Sigmoid colon (tissue), 7 donors: ENCODE results near the gene HNRNPD. TPM values are rescaled to one million over a fixed set of nuclear protein-coding genes. Genes with fewer than 3 reads are reported as not detected.

ENCODE experiments used
- DNase-seq: peaks from one replicate; pipeline ENCODE4 v3.0.0-alpha.2; 2019
- H3K27ac ChIP-seq, 4 donors: fragments of 200-600 bp; sonication (generic); one replicate each; pipeline ENCODE4 v1.5.1; 2016 to 2019; ENCODE audit warnings: mild to moderate bottlenecking in 1 of 4
- H3K27me3 ChIP-seq, 3 donors: fragments of 200-600 bp; sonication (generic); one replicate each; pipeline ENCODE4 v1.5.1; 2019; ENCODE audit warnings: mild to moderate bottlenecking in 1 of 3
- H3K36me3 ChIP-seq, 4 donors: fragments of 200-600 bp; sonication (generic); one replicate each; pipeline ENCODE4 v1.5.1; 2016 to 2019
- H3K4me1 ChIP-seq, 4 donors: fragments of 200-600 bp; sonication (generic); one replicate each; pipeline ENCODE4 v1.5.1; 2017 to 2019
- H3K4me3 ChIP-seq, 4 donors: fragments of 200-600 bp; sonication (generic); one replicate each; pipeline ENCODE4 v1.5.1; 2017 to 2019; ENCODE audit warnings: mild to moderate bottlenecking in 2 of 4, moderate library complexity in 1 of 4
- H3K9me3 ChIP-seq, 4 donors: fragments of 200-600 bp in 3 of 4; sonication (generic) in 3 of 4; one replicate each; pipeline versions ENCODE4 v1.5.1 to v1.6.1; 2013 to 2019
- EP300 ChIP-seq, 4 donors: sonication (generic); formaldehyde crosslinking; IDR thresholded peaks; one replicate each; pipeline ENCODE4 v1.6.1; 2017; ENCODE audit warnings: antibody characterized with exemption in 4 of 4
- POLR2A ChIP-seq, 2 donors: fragments of 450-650 bp; IDR thresholded peaks; one replicate each; pipeline ENCODE4 v1.6.1; 2016; ENCODE audit warnings: antibody characterized with exemption in 2 of 2, mild to moderate bottlenecking in 2 of 2, moderate library complexity in 2 of 2
- POLR2AphosphoS5 ChIP-seq, 4 donors: sonication (generic); formaldehyde crosslinking; IDR thresholded peaks; one replicate each; pipeline ENCODE4 v1.6.1; 2017; ENCODE audit warnings: antibody characterized with exemption in 4 of 4
- WGBS, 2 donors: extraction: QIAGEN DNeasy Blood & Tissue Kit; methylation state at CpG; one replicate each; pipeline ENCODE4 v1.1.7; 2013; 5-methylcytosine and 5-hydroxymethylcytosine counted together
- intact Hi-C: fragments of 100-400 bp; cut with DNase I; formaldehyde crosslinking; loops from one replicate; pipeline ENCODE4 v1.15.1; 2023
- polyA plus RNA-seq, 3 donors: library from polyadenylated mRNA; stranded (reverse); fragments of 200-250 nt; gene quantifications; one replicate each; pipeline ENCODE4 v1.2.3, GENCODE V29; 2013
- total RNA-seq, 4 donors: library from RNA; depleted of rRNA; stranded (reverse); fragments of >200 nt; gene quantifications; one replicate each; pipeline ENCODE4 v1.1.0, GENCODE V29; 2016
- TF ChIP-seq, protein P1 (sequence below), 4 experiments: fragments of 450-650 bp in 3 of 4; fragments of 200-600 bp in 1 of 4; IDR thresholded peaks; one replicate each; pipeline ENCODE4 v1.5.1; 2016 to 2019; ENCODE audit warnings: antibody characterized with exemption in 4 of 4, mild to moderate bottlenecking in 3 of 4, moderate library complexity in 2 of 4
- donor health status: healthy with polysubstance abuse.
- donor health status: Bipolar disorder and iron deficiency.
- donor health status: healthy.

HNRNPD gene
- total and polyA plus RNA-seq, 7 donors, result 64.6 to 193 (median 80.9) TPM

GRCh38 chr4:82376109-82376508, 2.3 kb upstream of the HNRNPD start:
- intact Hi-C loops, result loop anchor here (10.0 kb wide), 3 partner anchors 419 to 1341 kb away; partner anchors contain the start of genes BMP3, HELQ, MRPS18C and SCD5
- Histone ChIP-seq H3K27me3 (no peaks in the 10 kb centered on the region), H3K4me1 (peaks cover 0 to 28% (median 24%) of the 10 kb centered on the region in 4 donors), H3K27ac (no peak overlapping the region), H3K9me3 (no peaks in the 10 kb centered on the region), H3K4me3 (no peak overlapping the region), H3K36me3 (no peaks in the 10 kb centered on the region)
- whole genome bisulfite sequencing, 2 donors, result 84 to 88% methylated on average over 4 of the region's 4 CpGs
- no peak for DNase-seq
- no peak for TF ChIP-seq POLR2A (IDR thresholded peaks at IDR 0.05)
- no peak for TF ChIP-seq POLR2AphosphoS5 (IDR thresholded peaks at IDR 0.05)
- TF ChIP-seq, protein P1, sequence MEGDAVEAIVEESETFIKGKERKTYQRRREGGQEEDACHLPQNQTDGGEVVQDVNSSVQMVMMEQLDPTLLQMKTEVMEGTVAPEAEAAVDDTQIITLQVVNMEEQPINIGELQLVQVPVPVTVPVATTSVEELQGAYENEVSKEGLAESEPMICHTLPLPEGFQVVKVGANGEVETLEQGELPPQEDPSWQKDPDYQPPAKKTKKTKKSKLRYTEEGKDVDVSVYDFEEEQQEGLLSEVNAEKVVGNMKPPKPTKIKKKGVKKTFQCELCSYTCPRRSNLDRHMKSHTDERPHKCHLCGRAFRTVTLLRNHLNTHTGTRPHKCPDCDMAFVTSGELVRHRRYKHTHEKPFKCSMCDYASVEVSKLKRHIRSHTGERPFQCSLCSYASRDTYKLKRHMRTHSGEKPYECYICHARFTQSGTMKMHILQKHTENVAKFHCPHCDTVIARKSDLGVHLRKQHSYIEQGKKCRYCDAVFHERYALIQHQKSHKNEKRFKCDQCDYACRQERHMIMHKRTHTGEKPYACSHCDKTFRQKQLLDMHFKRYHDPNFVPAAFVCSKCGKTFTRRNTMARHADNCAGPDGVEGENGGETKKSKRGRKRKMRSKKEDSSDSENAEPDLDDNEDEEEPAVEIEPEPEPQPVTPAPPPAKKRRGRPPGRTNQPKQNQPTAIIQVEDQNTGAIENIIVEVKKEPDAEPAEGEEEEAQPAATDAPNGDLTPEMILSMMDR (IDR thresholded peaks at IDR 0.05), result no peak
- TF ChIP-seq EP300 (IDR thresholded peaks at IDR 0.05), result no peak

DNA sequence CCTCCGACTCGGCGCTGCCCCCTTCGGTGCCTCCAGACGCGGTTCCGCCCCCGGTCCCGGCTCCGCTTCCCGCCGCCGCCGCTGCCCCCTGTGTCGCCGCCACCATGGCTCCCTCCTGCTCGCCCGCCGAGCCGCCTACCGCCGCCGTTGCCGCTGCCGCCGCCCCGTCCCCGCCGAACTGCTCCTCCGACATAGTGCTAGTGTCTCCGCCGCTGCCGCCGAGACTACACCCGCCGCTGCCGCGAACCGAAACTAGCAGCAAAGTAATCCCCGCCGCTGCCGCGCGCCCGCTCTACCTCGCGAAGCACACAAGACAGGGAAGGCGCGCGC, 340 bp downstream of the HNRNPD start:
- DNase-seq, result no peak
- intact Hi-C loops, result loop anchor here (5.0 to 10.0 kb wide), 5 partner anchors 91 to 1339 kb away; partner anchors contain the start of genes BMP3, HELQ, MRPS18C and SCD5
- H3K4me3 ChIP-seq, result peak overlapping the region; percentile 97 to 99 (median 98)
- H3K9me3 ChIP-seq, result no peaks in the 10 kb centered on the region
- no peaks in the 10 kb centered on the region for H3K27me3 ChIP-seq
- TF ChIP-seq, protein P1 (IDR thresholded peaks at IDR 0.05), result no peak
- TF ChIP-seq POLR2A (IDR thresholded peaks at IDR 0.05) (no peak), POLR2AphosphoS5 (IDR thresholded peaks at IDR 0.05) (no peak), EP300 (IDR thresholded peaks at IDR 0.05) (no peak)
- peaks cover 0 to 55% (median 50%) of the 10 kb centered on the region in 4 donors for H3K4me1 ChIP-seq
- 1% methylated on average over 50 of the region's 50 CpGs for WGBS, 2 donors
- H3K27ac ChIP-seq, result peak overlapping the region; percentile 99 to 100 (median 100)
- peaks cover 0 to 6% (median 0%) of the 10 kb centered on the region in 4 donors for H3K36me3 ChIP-seq

GRCh38 chr4:82372517-82373485, 990 bp downstream of the HNRNPD start:
- Histone ChIP-seq H3K9me3 (no peaks in the 10 kb centered on the region), H3K36me3 (peaks cover 0 to 6% (median 0%) of the 10 kb centered on the region in 4 donors), H3K27ac (peak overlapping the region; percentile 99 to 100 (median 100)), H3K27me3 (no peaks in the 10 kb centered on the region), H3K4me3 (peak overlapping the region; percentile 97 to 99 (median 98)), H3K4me1 (peaks cover 0 to 61% (median 56%) of the 10 kb centered on the region in 4 donors)
- peak; percentile 88 for DNase-seq
- intact Hi-C loops, result loop anchor here (5.0 to 10.0 kb wide), 5 partner anchors 90 to 1338 kb away; partner anchors contain the start of genes BMP3, HELQ, MRPS18C and SCD5
- 0% methylated on average over 37 of the region's 37 CpGs for WGBS, 2 donors
- TF ChIP-seq POLR2AphosphoS5 (IDR thresholded peaks at IDR 0.05) (peak in 1 of 4 donors; percentile 37), POLR2A (IDR thresholded peaks at IDR 0.05) (no peak)

GRCh38 chr4:82371497-82371896, 2.3 kb downstream of the HNRNPD start:
- H3K27ac ChIP-seq, result peak overlapping the region; percentile 99 to 100 (median 100)
- peak overlapping the region; percentile 97 to 99 (median 98) for H3K4me3 ChIP-seq
- DNase-seq, result no peak
- H3K9me3 ChIP-seq, result no peaks in the 10 kb centered on the region
- H3K36me3 ChIP-seq, result peaks cover 0 to 6% (median 0%) of the 10 kb centered on the region in 4 donors
- 1% methylated on average over 8 of the region's 8 CpGs for WGBS, 2 donors
- intact Hi-C loops, result loop anchor here (5.0 to 10.0 kb wide), 5 partner anchors 89 to 1337 kb away; partner anchors contain the start of genes BMP3, HELQ, MRPS18C and SCD5
- peaks cover 0 to 74% (median 69%) of the 10 kb centered on the region in 4 donors for H3K4me1 ChIP-seq
- H3K27me3 ChIP-seq, result no peaks in the 10 kb centered on the region
- TF ChIP-seq EP300 (IDR thresholded peaks at IDR 0.05), result no peak
- TF ChIP-seq, protein P1 (IDR thresholded peaks at IDR 0.05), result no peak
- no peak for TF ChIP-seq POLR2A (IDR thresholded peaks at IDR 0.05)
- no peak for TF ChIP-seq POLR2AphosphoS5 (IDR thresholded peaks at IDR 0.05)
